Transverse colon (tissue), 4 donors: Measurements from ENCODE around the gene TARS1. TPM values are rescaled to one million over a fixed set of nuclear protein-coding genes. Genes with fewer than 3 reads are reported as not detected.

Source experiments
- DNase-seq: peaks from one replicate; pipeline ENCODE4 v3.0.0-alpha.2; 2019
- H3K27ac ChIP-seq, 4 donors: fragments of 200-600 bp; sonication (generic); 2 replicates each; pipeline ENCODE4 v1.5.1; 2016 to 2018; ENCODE audit warnings: inconsistent platforms in 4 of 4
- H3K27me3 ChIP-seq: fragments of 200-600 bp; sonication (generic); 2 replicates; pipeline ENCODE4 v1.5.1; 2017; ENCODE audit warnings: inconsistent platforms
- H3K36me3 ChIP-seq, 4 donors: fragments of 200-600 bp; sonication (generic); 2 replicates each; pipeline ENCODE4 v1.5.1; 2017 to 2019; ENCODE audit warnings: inconsistent platforms in 4 of 4
- H3K4me1 ChIP-seq, 4 donors: fragments of 200-600 bp; sonication (generic); 2 replicates each; pipeline ENCODE4 v1.5.1; 2017 to 2020; ENCODE audit warnings: inconsistent platforms in 4 of 4
- H3K4me3 ChIP-seq, 4 donors: fragments of 200-600 bp; sonication (generic); 1 replicate in 1 of 4; 2 replicates in 3 of 4; pipeline versions ENCODE4 v1.5.1 to v1.6.1; 2017 to 2019; ENCODE audit warnings: inconsistent platforms in 4 of 4
- H3K9me3 ChIP-seq, 2 donors: fragments of 200-600 bp; sonication (generic); 2 replicates each; pipeline ENCODE4 v1.5.1; 2017 to 2019; ENCODE audit warnings: inconsistent platforms in 2 of 2
- EP300 ChIP-seq: sonication (generic); formaldehyde crosslinking; IDR thresholded peaks from one replicate; pipeline ENCODE4 v1.6.1; 2017; ENCODE audit warnings: antibody characterized with exemption, low read depth
- POLR2A ChIP-seq: fragments of 450-650 bp; IDR thresholded peaks from one replicate; pipeline ENCODE4 v1.6.1; 2016; ENCODE audit warnings: antibody characterized with exemption, mild to moderate bottlenecking, moderate library complexity
- POLR2AphosphoS5 ChIP-seq, 3 donors: sonication (generic); formaldehyde crosslinking; IDR thresholded peaks; one replicate each; pipeline ENCODE4 v1.6.1; 2016; ENCODE audit warnings: antibody characterized with exemption in 3 of 3
- WGBS, 2 donors: methylation state at CpG; one replicate each; pipeline ENCODE4 v1.1.5; 2018; ENCODE audit warnings: low coverage in 1 of 2; 5-methylcytosine and 5-hydroxymethylcytosine counted together
- in situ Hi-C, 4 donors: fragments of 200-750 bp; cut with MboI; loops; one replicate each; pipeline versions ENCODE4 v1.15.0 to v1.15.1; 2017; ENCODE audit warnings: low sequenced_read_pairs in 3 of 4, low pct_ligation_motif_present in 1 of 4, low pct_unique_long_range_greater_than_20kb in 1 of 4
- intact Hi-C: fragments of 100-400 bp; cut with DNase I; formaldehyde crosslinking; loops from one replicate; pipeline ENCODE4 v1.15.1; 2023; ENCODE audit warnings: low total_unique reads
- total RNA-seq, 4 donors: library from RNA; depleted of rRNA; stranded (reverse); fragments of >200 nt; gene quantifications; one replicate each; pipeline ENCODE4 v1.1.0, GENCODE V29; 2016
- TF ChIP-seq, protein P1 (sequence below), 5 experiments: fragments of 200-600 bp in 3 of 5; fragments of 450-650 bp in 2 of 5; sonication (generic) in 3 of 5; IDR thresholded peaks; 1 replicate in 2 of 5; 2 replicates in 3 of 5; pipeline ENCODE4 v1.5.1; 2016 to 2017; ENCODE audit warnings: antibody characterized with exemption in 5 of 5, inconsistent platforms in 3 of 5, mild to moderate bottlenecking in 2 of 5, moderate library complexity in 1 of 5

TARS1 gene
- total RNA-seq, 4 donors from 2014 or later: 30.1 to 155 (median 92.1) TPM

DNA sequence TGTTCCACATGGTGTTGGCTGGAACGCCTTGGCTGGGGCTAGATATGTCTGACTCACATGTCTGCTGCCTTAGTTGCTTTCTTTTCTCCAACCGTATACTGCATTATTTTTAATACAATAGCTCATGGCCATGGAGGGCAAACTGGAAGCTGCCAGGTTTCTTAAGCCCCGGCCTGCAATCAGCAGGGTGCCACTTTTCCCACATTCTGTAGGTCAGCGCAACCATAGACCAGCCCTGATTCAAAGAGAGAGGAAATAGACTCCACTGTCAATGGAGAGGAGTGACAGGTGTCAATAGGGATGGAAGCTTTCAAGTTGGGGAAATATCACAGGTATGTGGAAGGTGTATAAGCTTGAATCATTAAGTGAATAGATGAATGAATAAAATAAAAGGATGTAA, 60.5 kb downstream of the TARS1 start:
- intact Hi-C loops: no loop called here
- TF ChIP-seq POLR2AphosphoS5 (IDR thresholded peaks at IDR 0.05) (no peak), EP300 (no peak), POLR2A (no peak)
- TF ChIP-seq, protein P1, sequence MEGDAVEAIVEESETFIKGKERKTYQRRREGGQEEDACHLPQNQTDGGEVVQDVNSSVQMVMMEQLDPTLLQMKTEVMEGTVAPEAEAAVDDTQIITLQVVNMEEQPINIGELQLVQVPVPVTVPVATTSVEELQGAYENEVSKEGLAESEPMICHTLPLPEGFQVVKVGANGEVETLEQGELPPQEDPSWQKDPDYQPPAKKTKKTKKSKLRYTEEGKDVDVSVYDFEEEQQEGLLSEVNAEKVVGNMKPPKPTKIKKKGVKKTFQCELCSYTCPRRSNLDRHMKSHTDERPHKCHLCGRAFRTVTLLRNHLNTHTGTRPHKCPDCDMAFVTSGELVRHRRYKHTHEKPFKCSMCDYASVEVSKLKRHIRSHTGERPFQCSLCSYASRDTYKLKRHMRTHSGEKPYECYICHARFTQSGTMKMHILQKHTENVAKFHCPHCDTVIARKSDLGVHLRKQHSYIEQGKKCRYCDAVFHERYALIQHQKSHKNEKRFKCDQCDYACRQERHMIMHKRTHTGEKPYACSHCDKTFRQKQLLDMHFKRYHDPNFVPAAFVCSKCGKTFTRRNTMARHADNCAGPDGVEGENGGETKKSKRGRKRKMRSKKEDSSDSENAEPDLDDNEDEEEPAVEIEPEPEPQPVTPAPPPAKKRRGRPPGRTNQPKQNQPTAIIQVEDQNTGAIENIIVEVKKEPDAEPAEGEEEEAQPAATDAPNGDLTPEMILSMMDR (IDR thresholded peaks at IDR 0.05): no peak
- H3K4me3 ChIP-seq: no peak overlapping the region
- in situ Hi-C loops: no loop called here
- DNase-seq: no peak
- no peaks in the 10 kb centered on the region for H3K9me3 ChIP-seq
- WGBS, 2 donors: 94 to 96% methylated on average over 3 to 4 of the region's 4 CpGs
- no peaks in the 10 kb centered on the region for H3K4me1 ChIP-seq
- H3K27ac ChIP-seq: no peak overlapping the region
- no peaks in the 10 kb centered on the region for H3K36me3 ChIP-seq
- H3K27me3 ChIP-seq: no peaks in the 10 kb centered on the region

DNA sequence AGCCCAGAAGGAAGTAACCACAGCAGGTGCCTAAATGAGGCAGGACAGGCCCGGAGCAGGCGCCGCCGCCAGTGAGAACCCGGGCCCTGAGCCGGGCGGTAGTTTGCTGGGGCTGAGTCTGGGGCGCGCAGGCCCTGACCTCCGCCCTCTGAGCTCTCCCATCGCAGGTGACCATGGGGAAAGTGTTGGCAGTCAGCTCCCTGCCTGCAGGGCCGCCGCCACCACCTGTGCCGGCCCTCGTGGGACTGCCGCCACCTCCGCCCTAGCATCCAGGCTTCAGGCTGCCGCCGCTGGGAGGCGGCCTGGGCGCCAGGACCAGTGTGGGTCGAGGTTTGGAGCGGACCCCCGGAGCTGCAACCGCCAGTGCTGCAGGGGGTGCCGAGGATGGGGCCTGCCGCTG, 61.1 kb downstream of the TARS1 start:
- Histone ChIP-seq H3K9me3 (no peaks in the 10 kb centered on the region), H3K36me3 (no peaks in the 10 kb centered on the region), H3K4me1 (no peaks in the 10 kb centered on the region), H3K27ac (no peak overlapping the region), H3K4me3 (no peak overlapping the region), H3K27me3 (no peaks in the 10 kb centered on the region)
- WGBS, 2 donors: 91% methylated on average over 19 of the region's 27 CpGs; no CpG with 5 or more reads in 1 of the 2 donors
- TF ChIP-seq, protein P1 (IDR thresholded peaks at IDR 0.05): no peak
- intact Hi-C loops: no loop called here
- no peak for DNase-seq
- in situ Hi-C loops: no loop called here

GRCh38 chr5:33504570-33504969, 63.8 kb downstream of the TARS1 start:
- Histone ChIP-seq H3K4me1 (no peaks in the 10 kb centered on the region), H3K36me3 (no peaks in the 10 kb centered on the region), H3K4me3 (no peak overlapping the region), H3K9me3 (no peaks in the 10 kb centered on the region), H3K27me3 (no peaks in the 10 kb centered on the region), H3K27ac (no peak overlapping the region)
- intact Hi-C loops: no loop called here
- in situ Hi-C loops: no loop called here
- no peak for DNase-seq
- 54 to 79% methylated on average over 3 of the region's 3 CpGs for WGBS, 2 donors
- no peak for TF ChIP-seq POLR2A
- TF ChIP-seq POLR2AphosphoS5 (IDR thresholded peaks at IDR 0.05): no peak
- TF ChIP-seq, protein P1 (IDR thresholded peaks at IDR 0.05): no peak
- no peak for TF ChIP-seq EP300

DNA sequence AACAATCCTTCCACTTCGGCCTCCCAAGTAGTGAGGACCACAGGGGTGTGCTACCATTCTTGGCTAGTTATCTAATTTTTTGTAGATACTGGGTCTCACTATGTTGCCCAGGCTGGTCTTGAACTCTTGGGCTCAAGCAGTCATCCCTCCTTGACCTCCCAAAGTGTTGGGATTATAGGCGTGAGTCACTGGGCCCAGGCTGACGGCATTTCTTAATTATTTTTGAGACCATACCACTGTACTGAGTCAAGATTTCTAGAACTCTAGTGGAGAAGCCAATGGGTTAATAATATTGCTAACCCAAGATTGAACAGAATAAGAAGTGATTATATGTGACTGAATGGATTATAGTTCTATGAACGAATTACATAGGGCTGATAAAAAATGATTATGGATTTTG, 66.7 kb downstream of the TARS1 start:
- no peaks in the 10 kb centered on the region for H3K9me3 ChIP-seq
- 84 to 86% methylated on average over 4 of the region's 4 CpGs for WGBS, 2 donors
- H3K4me1 ChIP-seq: no peaks in the 10 kb centered on the region
- H3K36me3 ChIP-seq: no peaks in the 10 kb centered on the region
- no peak for DNase-seq
- H3K4me3 ChIP-seq: no peak overlapping the region
- intact Hi-C loops: no loop called here
- in situ Hi-C loops: no loop called here
- TF ChIP-seq EP300 (no peak), POLR2AphosphoS5 (IDR thresholded peaks at IDR 0.05) (no peak), POLR2A (no peak)
- TF ChIP-seq, protein P1 (IDR thresholded peaks at IDR 0.05): no peak
- H3K27ac ChIP-seq: no peak overlapping the region
- no peaks in the 10 kb centered on the region for H3K27me3 ChIP-seq
